Right lobe of liver (tissue), 6 donors: ENCODE measurements around the gene REEP3. TPM values are rescaled to one million over a fixed set of nuclear protein-coding genes. Genes with fewer than 3 reads are reported as not detected.
"Not testable (repeated sequence)": the region's sequence is repeated elsewhere in the genome, so short reads cannot be mapped to it uniquely, and the experiment has no call there.

Source experiments
- ATAC-seq, 4 donors: fragments of 200-7000 bp; cut with Tn5 transposase; one replicate each; pipeline ENCODE4 v1.9.1; 2020; ENCODE audit warnings: mild to moderate bottlenecking in 4 of 4, moderate library complexity in 4 of 4
- DNase-seq, 3 donors: peaks; one replicate each; pipeline ENCODE4 v3.0.0-alpha.2; 2020
- H3K27ac ChIP-seq, 3 donors: fragments of 200-600 bp; one replicate each; pipeline ENCODE4 v1.8.0; 2022
- H3K27me3 ChIP-seq, 2 donors: fragments of 200-600 bp; one replicate each; pipeline ENCODE4 v1.8.0; 2022
- H3K36me3 ChIP-seq, 4 donors: fragments of 200-600 bp; sonication (generic) in 1 of 4; one replicate each; pipeline versions ENCODE4 v1.5.1 to v1.8.0; 2017 to 2022; ENCODE audit warnings: control low read depth in 1 of 4
- H3K4me1 ChIP-seq, 4 donors: fragments of 200-600 bp; sonication (generic) in 1 of 4; one replicate each; pipeline versions ENCODE4 v1.5.1 to v1.8.0; 2017 to 2022; ENCODE audit warnings: control low read depth in 1 of 4
- H3K4me3 ChIP-seq, 3 donors: fragments of 200-600 bp; one replicate each; pipeline ENCODE4 v1.8.0; 2022
- H3K9me3 ChIP-seq, 4 donors: fragments of 200-600 bp; sonication (generic) in 1 of 4; one replicate each; pipeline versions ENCODE4 v1.5.1 to v1.8.0; 2017 to 2022; ENCODE audit warnings: control low read depth in 1 of 4
- POLR2A ChIP-seq: fragments of 450-650 bp; IDR thresholded peaks from one replicate; pipeline ENCODE4 v1.6.1; 2017; ENCODE audit warnings: antibody characterized with exemption, mild to moderate bottlenecking
- WGBS: methylation state at CpG from one replicate; pipeline ENCODE4 v1.1.6; 2018; ENCODE audit warnings: low coverage, low lambda C conversion rate; ENCODE audit not compliant: insufficient coverage; ENCODE audit errors: missing lambda C conversion rate; 5-methylcytosine and 5-hydroxymethylcytosine counted together
- intact Hi-C, 2 donors: fragments of 100-400 bp; cut with DNase I; formaldehyde crosslinking; loops; one replicate each; pipeline versions ENCODE4 v1.11.2 to v1.14.1; 2022
- total RNA-seq, 6 experiments: library from RNA; depleted of rRNA in 2 of 6; stranded (reverse); fragments of >200 nt in 2 of 6; fragmentation: NEBNext Ultra II Directional in 3 of 6; extraction: Animal tissue kit (Norgen Biotek cat#: 25700) in 3 of 6; gene quantifications; one replicate each; pipeline versions ENCODE4 v1.1.0 to v1.2.4, GENCODE V29; 2016 to 2023
- TF ChIP-seq, protein P1 (sequence below), 4 donors: fragments of 200-600 bp in 3 of 4; fragments of 450-650 bp in 1 of 4; IDR thresholded peaks; one replicate each; pipeline versions ENCODE4 v1.5.1 to v1.8.0; 2016 to 2022; ENCODE audit warnings: antibody characterized with exemption in 4 of 4, mild to moderate bottlenecking in 2 of 4
- donor health status: DM: no; HTN: yes; CAD: no.
- donor health status: DM: no; HTN: no; CAD: no.
- donor health status: DM: no; HTN: no; CAD: no.
- donor health status: DM: no; HTN: yes; CAD: no.
- donor health status: DM: no; HTN: yes; CAD: no.

Gene REEP3
- total RNA-seq, 6 experiments from 2014 or later = 21.1 to 38.8 (median 28.0) TPM

DNA sequence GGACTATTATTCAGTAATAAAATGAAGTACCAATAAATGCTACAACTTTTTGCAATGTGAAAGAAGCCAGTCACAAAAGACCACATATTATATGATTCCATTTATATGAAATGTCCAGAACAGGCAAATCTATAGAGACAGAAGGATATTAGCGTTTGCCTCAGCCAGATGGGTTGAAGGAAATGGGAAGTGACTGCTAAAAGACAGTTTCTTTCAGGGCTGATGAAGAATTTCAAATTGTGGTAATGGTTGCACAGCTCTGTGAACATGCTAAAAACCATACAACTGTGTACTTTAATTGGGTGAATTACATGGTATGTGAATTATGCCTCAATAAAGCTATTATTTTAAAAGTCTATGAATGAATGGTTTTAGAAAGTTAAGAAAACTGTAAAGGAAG lies 23.9 kb upstream of the REEP3 start:
- Histone ChIP-seq H3K9me3 (no peaks in the 10 kb centered on the region), H3K27me3 (no peaks in the 10 kb centered on the region), H3K4me1 (no peaks in the 10 kb centered on the region), H3K27ac (no peak overlapping the region), H3K4me3 (no peak overlapping the region), H3K36me3 (no peaks in the 10 kb centered on the region)
- TF ChIP-seq, protein P1, sequence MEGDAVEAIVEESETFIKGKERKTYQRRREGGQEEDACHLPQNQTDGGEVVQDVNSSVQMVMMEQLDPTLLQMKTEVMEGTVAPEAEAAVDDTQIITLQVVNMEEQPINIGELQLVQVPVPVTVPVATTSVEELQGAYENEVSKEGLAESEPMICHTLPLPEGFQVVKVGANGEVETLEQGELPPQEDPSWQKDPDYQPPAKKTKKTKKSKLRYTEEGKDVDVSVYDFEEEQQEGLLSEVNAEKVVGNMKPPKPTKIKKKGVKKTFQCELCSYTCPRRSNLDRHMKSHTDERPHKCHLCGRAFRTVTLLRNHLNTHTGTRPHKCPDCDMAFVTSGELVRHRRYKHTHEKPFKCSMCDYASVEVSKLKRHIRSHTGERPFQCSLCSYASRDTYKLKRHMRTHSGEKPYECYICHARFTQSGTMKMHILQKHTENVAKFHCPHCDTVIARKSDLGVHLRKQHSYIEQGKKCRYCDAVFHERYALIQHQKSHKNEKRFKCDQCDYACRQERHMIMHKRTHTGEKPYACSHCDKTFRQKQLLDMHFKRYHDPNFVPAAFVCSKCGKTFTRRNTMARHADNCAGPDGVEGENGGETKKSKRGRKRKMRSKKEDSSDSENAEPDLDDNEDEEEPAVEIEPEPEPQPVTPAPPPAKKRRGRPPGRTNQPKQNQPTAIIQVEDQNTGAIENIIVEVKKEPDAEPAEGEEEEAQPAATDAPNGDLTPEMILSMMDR (IDR thresholded peaks at IDR 0.05) = no peak
- no peak for TF ChIP-seq POLR2A
- DNase-seq (no peak), ATAC-seq (no peak)
- intact Hi-C loops = no loop called here
- WGBS = 64% methylated on average over 1 of the region's 1 CpG

DNA sequence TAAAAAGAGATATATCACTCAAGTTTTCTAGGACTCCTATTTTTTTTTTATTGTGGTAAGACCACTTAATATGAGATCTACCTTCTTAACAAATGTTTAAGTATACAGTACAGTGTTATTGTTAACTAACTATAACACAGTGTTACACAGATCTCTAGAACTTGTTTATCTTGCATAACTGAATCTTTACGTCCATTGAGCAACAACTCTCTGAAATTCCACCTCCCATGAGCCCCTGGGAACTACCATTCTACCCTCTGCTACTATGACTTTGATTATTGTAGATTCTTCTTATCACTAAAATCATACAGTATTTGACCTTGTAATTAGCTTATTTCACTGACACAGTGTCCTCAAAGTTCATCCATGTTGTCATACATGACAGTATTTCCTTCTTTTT lies 22.5 kb upstream of the REEP3 start:
- Histone ChIP-seq H3K4me1 (no peaks in the 10 kb centered on the region), H3K27me3 (no peaks in the 10 kb centered on the region), H3K36me3 (no peaks in the 10 kb centered on the region), H3K9me3 (no peaks in the 10 kb centered on the region), H3K27ac (no peak overlapping the region), H3K4me3 (no peak overlapping the region)
- no peak for TF ChIP-seq POLR2A
- TF ChIP-seq, protein P1 (IDR thresholded peaks at IDR 0.05) = no peak
- 38% methylated on average over 1 of the region's 1 CpG for WGBS
- intact Hi-C loops = no loop called here
- DNase-seq (no peak), ATAC-seq (no peak)

DNA sequence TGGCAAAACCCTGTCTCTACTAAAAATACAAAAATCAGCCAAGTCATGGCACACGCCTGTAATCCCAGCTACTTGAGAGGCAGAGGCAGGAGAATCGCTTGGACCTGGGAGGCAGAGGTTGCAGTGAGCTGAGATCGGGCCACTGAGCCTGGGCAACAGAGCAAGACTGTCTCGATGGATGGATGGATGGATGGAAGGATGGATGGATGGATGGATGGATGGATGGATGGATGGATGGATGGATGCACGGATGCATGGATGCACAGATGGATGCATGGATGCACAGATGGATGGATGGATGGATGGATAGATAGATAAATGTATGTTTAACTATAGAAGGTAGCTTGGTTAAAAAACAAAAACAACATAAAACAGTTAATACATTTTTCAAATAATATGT lies 20.6 kb upstream of the REEP3 start:
- H3K9me3 ChIP-seq, H3K27ac ChIP-seq, H3K36me3 ChIP-seq, H3K27me3 ChIP-seq, H3K4me3 ChIP-seq, ATAC-seq, H3K4me1 ChIP-seq, intact Hi-C loops, DNase-seq: not testable (repeated sequence)
- 79% methylated on average over 5 of the region's 5 CpGs for WGBS

DNA sequence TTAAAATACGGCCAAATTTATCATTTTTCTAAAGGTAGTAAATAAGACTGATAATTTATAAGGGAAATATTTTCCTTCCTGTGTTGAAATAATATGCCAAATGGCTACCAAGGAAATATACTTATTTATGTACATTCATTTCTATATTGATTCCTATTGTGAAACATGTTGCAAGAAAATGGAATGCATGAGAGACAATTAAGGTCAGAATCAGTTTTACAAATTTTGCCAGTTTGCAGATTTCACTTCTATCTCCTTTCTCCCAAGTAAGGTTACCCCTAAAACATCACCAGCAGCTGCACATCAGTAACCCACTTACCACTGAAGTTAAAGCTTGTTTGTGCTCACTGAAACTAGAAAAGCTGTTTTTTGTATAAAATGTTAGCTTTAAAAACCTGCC lies 19.2 kb upstream of the REEP3 start:
- intact Hi-C loops = no loop called here
- TF ChIP-seq, protein P1 (IDR thresholded peaks at IDR 0.05) = no peak
- TF ChIP-seq POLR2A = no peak
- H3K4me1 ChIP-seq = peaks cover 0 to 10% (median 0%) of the 10 kb centered on the region in 4 donors
- H3K27ac ChIP-seq = no peak overlapping the region
- DNase-seq (no peak), ATAC-seq (no peak)
- no peaks in the 10 kb centered on the region for H3K9me3 ChIP-seq
- H3K36me3 ChIP-seq = no peaks in the 10 kb centered on the region
- WGBS = 85% methylated on average over 1 of the region's 1 CpG
- no peaks in the 10 kb centered on the region for H3K27me3 ChIP-seq
- no peak overlapping the region for H3K4me3 ChIP-seq

DNA sequence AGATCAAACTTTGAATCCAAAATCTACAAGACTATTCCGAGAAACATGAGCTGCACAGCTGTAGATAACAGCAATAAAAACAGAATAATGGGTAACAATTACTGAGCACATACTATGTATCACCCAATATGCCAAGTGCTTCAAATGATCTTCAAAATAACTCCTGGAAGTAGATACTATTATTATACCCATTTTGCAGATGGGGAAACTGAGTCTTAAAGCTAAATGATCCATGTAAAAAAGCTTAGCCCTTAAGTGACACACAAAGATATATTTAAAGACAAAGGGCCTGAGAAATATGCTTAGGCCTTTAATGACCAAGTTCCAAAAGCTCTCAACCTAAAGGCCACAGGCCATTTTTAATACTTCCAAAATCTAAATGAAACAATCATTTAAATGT lies 18.4 kb upstream of the REEP3 start:
- no peak for DNase-seq
- intact Hi-C loops = no loop called here
- Histone ChIP-seq H3K36me3 (no peaks in the 10 kb centered on the region), H3K4me1 (peaks cover 0 to 10% (median 0%) of the 10 kb centered on the region in 4 donors), H3K27ac (no peak overlapping the region), H3K4me3 (no peak overlapping the region), H3K27me3 (no peaks in the 10 kb centered on the region), H3K9me3 (no peaks in the 10 kb centered on the region)
- WGBS = 100% methylated on average over 1 of the region's 1 CpG
- TF ChIP-seq, protein P1 (IDR thresholded peaks at IDR 0.05) = no peak
- TF ChIP-seq POLR2A = no peak
- no peak for ATAC-seq
